GM21381 (cell line): Measurements from ENCODE around the gene DAP3.
"Not testable (repeated sequence)": the region's sequence is repeated elsewhere in the genome, so short reads cannot be mapped to it uniquely, and the experiment has no call there.

ENCODE experiments used
- ATAC-seq: cut with Tn5 transposase; IDR thresholded peaks from one replicate; pipeline ENCODE4 v1.9.1; 2021; ENCODE audit warnings: mild to moderate bottlenecking, moderate library complexity; ENCODE audit not compliant: unreplicated experiment

Gene DAP3

DNA sequence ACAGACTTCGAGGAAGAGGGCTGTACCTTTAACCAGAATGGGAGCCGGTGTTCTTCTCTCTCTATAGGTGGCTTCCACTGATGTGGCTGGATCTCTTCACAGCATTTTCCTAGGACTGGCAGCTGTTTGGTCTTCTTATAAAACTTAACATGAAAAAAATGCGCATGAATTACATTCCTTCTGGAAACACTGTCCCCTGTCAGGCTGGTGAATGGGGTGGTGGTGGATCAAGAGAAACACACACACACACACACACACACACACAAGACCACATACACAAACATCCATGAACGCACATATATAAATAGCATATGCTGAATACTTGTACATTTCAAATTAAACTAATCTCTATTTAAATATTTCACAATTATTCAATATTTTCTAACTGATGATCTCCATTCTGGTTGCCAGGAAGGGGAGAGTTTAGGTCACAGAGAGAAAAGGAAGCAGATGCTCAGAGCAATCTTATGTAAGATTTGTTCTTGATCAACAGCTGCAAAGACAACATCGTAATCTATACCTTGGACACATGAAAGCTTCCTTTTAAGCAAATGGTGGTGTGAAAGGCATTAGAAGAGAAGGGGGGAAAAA, 78.6 kb downstream of the DAP3 start:
- not testable (repeated sequence) for ATAC-seq

DNA sequence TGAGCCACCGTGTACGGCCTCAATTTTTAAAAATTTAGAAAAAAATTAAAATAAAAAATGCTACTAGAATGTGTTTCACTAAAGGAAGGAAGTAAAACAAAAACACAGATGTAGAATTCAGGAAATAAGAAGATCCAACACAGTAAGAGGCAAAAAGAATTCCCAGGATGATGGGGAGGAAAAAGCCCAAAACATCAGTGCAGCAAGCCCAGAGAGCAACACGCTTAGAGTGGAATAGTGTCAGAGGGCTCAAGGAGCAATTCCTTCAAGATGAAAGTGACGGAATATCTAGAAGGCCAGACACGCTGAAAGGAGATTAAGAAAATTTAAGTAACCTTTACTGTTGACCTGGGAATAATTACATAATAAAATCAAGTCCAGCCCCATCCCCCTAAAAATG, 80.4 kb downstream of the DAP3 start:
- no peak for ATAC-seq

DNA sequence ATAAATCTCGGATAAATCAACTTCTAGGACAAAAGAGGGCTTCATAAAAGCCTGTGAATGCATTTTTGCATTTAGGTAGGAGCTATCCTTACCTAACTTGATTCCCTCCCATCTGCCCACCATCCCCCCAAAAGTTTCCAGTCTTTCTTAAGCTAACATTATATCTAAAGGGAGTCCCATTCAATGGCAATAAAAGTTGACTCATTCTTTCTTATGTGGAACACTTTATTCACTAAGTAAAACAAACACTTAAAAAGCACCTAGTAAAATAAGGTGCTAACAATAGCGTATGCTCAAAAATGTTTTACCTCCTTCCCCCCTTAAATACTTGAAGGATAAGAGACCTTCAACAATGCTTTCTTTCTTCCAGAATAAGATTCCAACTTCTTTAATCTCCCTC, 84.3 kb downstream of the DAP3 start:
- ATAC-seq = no peak

DNA sequence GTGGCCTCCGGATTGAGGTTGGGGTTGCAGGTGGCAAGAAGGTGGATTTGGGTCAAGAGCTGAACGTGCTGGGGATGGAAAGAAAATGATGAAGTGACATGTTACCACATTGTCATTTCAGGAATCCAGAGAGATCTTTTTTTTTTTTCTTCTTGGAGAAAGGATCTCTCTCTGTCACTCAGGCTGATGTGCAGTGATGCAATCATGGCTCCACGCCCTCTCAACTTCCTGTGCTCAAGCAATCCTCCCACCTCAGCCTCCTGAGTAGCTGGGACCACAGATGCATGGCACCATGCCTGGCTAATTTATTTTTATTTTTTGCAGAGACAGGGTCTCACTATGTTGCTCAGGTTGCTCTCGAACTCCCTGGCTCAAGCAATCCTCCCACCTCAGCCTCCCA, 87.5 kb downstream of the DAP3 start:
- ATAC-seq = no peak

DNA sequence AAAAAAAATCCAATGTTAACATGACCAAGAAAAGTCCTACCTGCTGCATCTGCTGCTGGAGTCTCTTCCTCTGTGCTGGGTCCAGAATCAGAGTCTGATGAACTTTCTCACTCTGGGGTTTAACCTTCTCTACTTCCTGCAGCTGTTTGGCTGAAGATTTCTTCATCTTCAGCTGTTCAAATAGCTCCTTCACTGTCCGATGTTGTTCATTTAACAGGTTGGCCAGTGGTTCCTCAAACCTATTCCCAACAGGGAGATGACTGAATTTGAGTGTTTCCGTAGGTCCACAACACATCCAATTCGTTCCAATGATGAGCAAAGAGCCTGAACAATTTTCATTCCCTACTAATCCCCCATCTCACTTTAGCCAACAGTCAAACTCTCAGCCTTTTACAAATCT, 88.7 kb downstream of the DAP3 start:
- ATAC-seq = no peak
